Upper lobe of right lung (tissue), 1 donor: ENCODE data around the gene PDE9A. TPM values are rescaled to one million over a fixed set of nuclear protein-coding genes. Genes with fewer than 3 reads are reported as not detected.

Experiments
- ATAC-seq: fragments of 200-7000 bp; cut with Tn5 transposase; one replicate; pipeline ENCODE4 v1.9.1; 2020; ENCODE audit warnings: mild to moderate bottlenecking, moderate library complexity
- DNase-seq: peaks from one replicate; pipeline ENCODE4 v3.0.0-alpha.2; 2020
- H3K27ac ChIP-seq: fragments of 200-600 bp; one replicate; pipeline ENCODE4 v1.8.0; 2022
- H3K27me3 ChIP-seq: fragments of 200-600 bp; one replicate; pipeline ENCODE4 v1.8.0; 2022; ENCODE audit warnings: mild to moderate bottlenecking
- H3K36me3 ChIP-seq: fragments of 200-600 bp; one replicate; pipeline ENCODE4 v1.8.0; 2022
- H3K4me1 ChIP-seq: fragments of 200-600 bp; one replicate; pipeline ENCODE4 v1.8.0; 2022
- H3K4me3 ChIP-seq: fragments of 200-600 bp; one replicate; pipeline ENCODE4 v1.8.0; 2022; ENCODE audit warnings: mild to moderate bottlenecking
- H3K9me3 ChIP-seq: fragments of 200-600 bp; one replicate; pipeline ENCODE4 v1.8.0; 2022
- intact Hi-C: fragments of 100-400 bp; cut with DNase I; formaldehyde crosslinking; loops from one replicate; pipeline ENCODE4 v1.11.0; 2022
- total RNA-seq: library from RNA; stranded (reverse); fragmentation: NEBNext Ultra II Directional; extraction: Animal tissue kit (Norgen Biotek cat#: 25700); gene quantifications from one replicate; pipeline ENCODE4 v1.2.1, GENCODE V29; 2021
- TF ChIP-seq, protein P1 (sequence below): fragments of 200-600 bp; IDR thresholded peaks from one replicate; pipeline ENCODE4 v1.8.0; 2022; ENCODE audit warnings: antibody characterized with exemption
- donor health status: DM: no; HTN: yes; CAD: no; lungs with severe emphysema.

Gene PDE9A
- total RNA-seq, 1 donor from 2014 or later, result 15.3 TPM

DNA sequence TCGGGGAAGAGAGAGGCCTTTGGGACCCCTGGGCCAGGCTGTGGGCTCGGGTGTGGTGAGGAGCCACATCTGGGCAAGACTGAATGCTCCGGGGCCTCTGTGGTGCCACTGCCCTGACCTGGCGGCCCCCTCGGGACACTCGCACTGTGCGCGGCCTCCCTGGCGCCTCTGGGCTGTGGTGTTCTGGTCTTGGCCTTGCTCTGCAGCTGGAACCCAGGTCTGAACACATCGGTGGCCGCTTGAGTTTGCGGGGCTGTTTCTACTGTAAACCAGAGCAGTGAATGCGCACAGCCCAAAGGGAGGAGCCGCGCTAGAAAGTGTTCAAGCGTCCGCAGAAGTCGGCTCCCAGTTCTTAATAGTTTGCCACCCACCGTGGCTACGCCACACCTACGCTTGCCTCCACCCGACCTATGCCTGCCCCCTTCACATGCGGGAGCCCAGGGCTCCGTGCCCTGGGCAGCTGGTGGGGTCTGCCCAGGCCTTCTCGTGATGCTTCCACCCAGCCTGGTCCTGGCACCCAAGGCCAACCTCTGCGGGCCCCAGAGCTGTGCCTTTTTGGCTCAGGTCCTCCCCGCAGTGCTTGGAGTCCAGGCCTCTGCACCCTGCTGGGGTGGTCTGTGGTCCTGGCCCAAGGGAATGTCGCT, 4.4 kb downstream of the PDE9A start:
- no peak overlapping the region for H3K4me3 ChIP-seq
- H3K36me3 ChIP-seq, result no peaks in the 10 kb centered on the region
- H3K4me1 ChIP-seq, result peaks cover 19% of the 10 kb centered on the region
- TF ChIP-seq, protein P1, sequence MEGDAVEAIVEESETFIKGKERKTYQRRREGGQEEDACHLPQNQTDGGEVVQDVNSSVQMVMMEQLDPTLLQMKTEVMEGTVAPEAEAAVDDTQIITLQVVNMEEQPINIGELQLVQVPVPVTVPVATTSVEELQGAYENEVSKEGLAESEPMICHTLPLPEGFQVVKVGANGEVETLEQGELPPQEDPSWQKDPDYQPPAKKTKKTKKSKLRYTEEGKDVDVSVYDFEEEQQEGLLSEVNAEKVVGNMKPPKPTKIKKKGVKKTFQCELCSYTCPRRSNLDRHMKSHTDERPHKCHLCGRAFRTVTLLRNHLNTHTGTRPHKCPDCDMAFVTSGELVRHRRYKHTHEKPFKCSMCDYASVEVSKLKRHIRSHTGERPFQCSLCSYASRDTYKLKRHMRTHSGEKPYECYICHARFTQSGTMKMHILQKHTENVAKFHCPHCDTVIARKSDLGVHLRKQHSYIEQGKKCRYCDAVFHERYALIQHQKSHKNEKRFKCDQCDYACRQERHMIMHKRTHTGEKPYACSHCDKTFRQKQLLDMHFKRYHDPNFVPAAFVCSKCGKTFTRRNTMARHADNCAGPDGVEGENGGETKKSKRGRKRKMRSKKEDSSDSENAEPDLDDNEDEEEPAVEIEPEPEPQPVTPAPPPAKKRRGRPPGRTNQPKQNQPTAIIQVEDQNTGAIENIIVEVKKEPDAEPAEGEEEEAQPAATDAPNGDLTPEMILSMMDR, result no peak
- H3K9me3 ChIP-seq, result no peaks in the 10 kb centered on the region
- no peak overlapping the region for H3K27ac ChIP-seq
- H3K27me3 ChIP-seq, result peaks cover 4% of the 10 kb centered on the region
- DNase-seq (no peak), ATAC-seq (no peak)
- intact Hi-C loops, result loop anchor here (10.0 kb wide), 1 partner anchor 157 kb away; no protein-coding TSS in a partner anchor

DNA sequence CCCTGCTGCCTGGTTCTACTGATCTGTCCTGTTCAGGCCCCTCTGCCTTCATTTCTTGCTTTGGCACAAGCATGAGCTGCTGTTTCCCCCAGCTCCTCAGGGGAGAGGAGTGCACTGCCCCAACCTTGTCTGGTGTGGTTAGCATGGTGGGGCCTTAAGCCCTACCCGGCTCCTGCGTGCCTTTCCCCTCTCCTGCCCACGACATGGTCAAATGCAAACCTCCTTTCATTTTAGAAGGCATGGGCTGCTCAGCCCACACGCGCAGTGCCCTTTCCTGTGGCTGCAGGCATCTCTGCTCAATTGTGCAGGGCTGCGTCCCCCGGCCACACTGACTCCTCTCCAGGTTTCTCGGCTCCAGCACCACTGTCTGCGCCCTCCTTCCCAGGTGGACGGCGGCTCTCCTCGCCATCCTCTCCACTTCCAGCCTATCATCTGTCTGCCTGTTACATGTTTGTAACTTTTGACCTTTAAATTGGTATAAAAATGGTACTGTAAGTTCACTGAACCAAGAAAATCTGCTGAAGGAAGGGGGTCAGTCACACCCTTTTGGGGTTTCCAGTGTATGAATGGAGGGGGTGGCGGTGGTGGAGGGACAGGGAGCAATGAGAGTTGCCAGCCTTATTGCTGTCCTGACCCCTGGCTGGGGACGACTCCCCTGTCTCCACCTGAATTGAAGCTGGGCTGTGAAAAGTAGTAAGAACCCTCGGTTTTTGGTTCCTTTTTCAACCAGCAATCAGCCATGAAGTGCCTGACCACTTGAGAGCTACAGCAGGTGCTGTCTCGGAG, 5.1 kb downstream of the PDE9A start:
- intact Hi-C loops, result loop anchor here (10.0 kb wide), 1 partner anchor 156 kb away; no protein-coding TSS in a partner anchor
- DNase-seq (no peak), ATAC-seq (no peak)
- Histone ChIP-seq H3K4me1 (peaks cover 15% of the 10 kb centered on the region), H3K27me3 (peaks cover 4% of the 10 kb centered on the region), H3K9me3 (no peaks in the 10 kb centered on the region), H3K4me3 (no peak overlapping the region), H3K36me3 (no peaks in the 10 kb centered on the region), H3K27ac (no peak overlapping the region)
- TF ChIP-seq, protein P1, result no peak

DNA sequence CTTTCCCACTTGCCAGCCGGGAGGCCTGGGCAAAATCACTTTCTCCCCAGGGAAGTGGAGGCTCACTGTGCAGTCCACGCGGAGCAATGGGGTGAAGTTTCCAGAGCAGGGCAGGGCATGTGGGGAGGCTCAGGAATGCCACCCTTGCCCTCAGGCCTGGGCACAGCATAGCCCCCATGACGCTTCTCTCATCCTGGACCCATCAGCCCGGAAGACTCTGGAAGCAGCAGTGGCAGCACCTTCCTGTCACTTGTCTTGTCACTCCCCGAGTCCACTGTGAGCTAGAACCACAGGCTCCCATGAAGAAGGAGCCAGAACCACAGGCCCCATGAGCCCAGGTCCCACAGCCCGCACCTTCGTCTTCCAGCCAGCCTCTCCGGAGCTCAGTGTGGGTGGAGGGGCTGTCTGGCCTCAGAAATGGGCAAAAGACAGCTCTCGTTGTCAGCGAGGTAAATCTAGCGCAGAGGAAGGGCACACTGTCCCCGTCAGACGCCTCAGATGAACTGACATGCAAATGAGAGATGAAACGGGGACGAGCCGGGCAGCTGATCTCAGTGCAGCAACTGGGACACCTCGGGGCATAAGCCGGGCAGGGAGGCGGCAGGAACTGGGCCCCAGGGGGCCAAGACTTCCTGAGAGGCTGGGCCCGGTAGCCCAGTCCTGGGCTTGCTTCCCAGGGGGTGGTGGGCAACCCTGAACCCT, 6.1 kb downstream of the PDE9A start:
- H3K36me3 ChIP-seq, result no peaks in the 10 kb centered on the region
- peaks cover 4% of the 10 kb centered on the region for H3K27me3 ChIP-seq
- H3K4me3 ChIP-seq, result no peak overlapping the region
- H3K4me1 ChIP-seq, result peaks cover 8% of the 10 kb centered on the region
- DNase-seq, result no peak
- no peaks in the 10 kb centered on the region for H3K9me3 ChIP-seq
- H3K27ac ChIP-seq, result no peak overlapping the region
- TF ChIP-seq, protein P1, result no peak
- intact Hi-C loops, result loop anchor here (10.0 kb wide), 1 partner anchor 155 kb away; no protein-coding TSS in a partner anchor
- ATAC-seq, result no peak

DNA sequence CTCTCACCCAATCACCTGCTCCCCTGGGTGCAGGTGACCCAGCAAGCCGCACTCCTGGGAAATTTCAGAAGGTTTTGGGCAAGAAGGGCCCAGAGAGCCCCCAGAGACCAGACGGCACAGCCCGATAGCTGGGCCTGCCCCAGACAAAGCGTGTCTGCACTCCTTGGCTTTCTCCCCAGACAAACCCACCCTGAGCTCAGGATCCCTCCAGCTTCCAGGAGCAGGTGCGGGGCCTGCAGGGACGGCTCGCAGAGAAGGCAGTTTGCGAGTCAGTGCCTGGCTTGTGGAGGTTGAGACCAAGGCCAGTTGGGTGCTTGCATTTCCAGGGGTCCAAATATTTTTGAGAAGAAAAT, 6.7 kb downstream of the PDE9A start:
- no peaks in the 10 kb centered on the region for H3K36me3 ChIP-seq
- no peaks in the 10 kb centered on the region for H3K9me3 ChIP-seq
- H3K4me1 ChIP-seq, result peaks cover 3% of the 10 kb centered on the region
- ATAC-seq, result no peak
- H3K27me3 ChIP-seq, result peaks cover under 1% of the 10 kb centered on the region
- H3K27ac ChIP-seq, result no peak overlapping the region
- intact Hi-C loops, result no loop called here
- H3K4me3 ChIP-seq, result no peak overlapping the region
- TF ChIP-seq, protein P1, result no peak
- no peak for DNase-seq

DNA sequence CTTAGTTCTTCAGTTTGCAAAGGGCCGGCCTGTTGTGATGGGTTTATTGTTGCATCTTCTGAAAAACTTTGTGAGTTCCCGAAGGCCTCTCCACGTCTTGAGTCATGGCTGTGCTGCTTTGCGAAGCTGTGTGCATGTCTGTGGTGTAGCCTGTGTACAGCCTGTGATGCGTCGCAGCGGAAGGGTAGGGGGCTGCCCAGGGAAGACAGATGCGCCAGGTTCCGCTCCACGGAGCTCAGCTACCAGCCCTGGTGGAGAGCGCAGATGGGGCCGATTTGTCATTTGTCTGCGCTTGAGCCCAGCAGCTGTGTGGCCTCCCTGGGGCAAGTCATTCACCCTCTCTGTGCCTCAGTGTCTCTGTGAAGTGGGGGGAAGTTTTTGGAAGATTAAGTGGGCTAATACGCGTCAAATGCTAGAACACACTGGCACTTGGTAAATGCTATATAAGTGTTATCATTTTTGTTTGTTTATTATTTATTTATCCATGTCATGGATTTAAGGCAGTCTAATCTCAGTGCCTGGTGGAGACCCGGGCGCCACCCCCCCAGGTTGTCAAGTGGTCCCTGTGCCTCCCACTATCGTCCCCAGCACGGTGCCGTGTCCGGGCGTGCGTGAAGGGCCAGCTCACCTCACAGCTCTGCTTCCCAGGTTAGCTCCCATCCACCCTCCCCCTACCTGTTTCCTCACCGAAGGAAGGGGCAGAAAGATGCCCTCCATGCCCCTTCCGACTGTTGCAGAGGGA, 8.4 kb downstream of the PDE9A start:
- Histone ChIP-seq H3K9me3 (no peaks in the 10 kb centered on the region), H3K36me3 (no peaks in the 10 kb centered on the region), H3K4me1 (no peaks in the 10 kb centered on the region), H3K27me3 (no peaks in the 10 kb centered on the region), H3K4me3 (no peak overlapping the region), H3K27ac (no peak overlapping the region)
- intact Hi-C loops, result no loop called here
- no peak for DNase-seq
- TF ChIP-seq, protein P1, result no peak
- no peak for ATAC-seq
